GM18867 (cell line): ENCODE data around the gene HNRNPLL.
A peak's percentile ranks its signal among the peaks of the same experiment; 100 is the strongest.
"Not testable (repeated sequence)": the region's sequence is repeated elsewhere in the genome, so short reads cannot be mapped to it uniquely, and the experiment has no call there.

Experiments
- ATAC-seq: cut with Tn5 transposase; IDR thresholded peaks from one replicate; pipeline ENCODE4 v1.9.1; 2021; ENCODE audit warnings: mild to moderate bottlenecking, moderate library complexity; ENCODE audit not compliant: unreplicated experiment

Gene HNRNPLL

DNA sequence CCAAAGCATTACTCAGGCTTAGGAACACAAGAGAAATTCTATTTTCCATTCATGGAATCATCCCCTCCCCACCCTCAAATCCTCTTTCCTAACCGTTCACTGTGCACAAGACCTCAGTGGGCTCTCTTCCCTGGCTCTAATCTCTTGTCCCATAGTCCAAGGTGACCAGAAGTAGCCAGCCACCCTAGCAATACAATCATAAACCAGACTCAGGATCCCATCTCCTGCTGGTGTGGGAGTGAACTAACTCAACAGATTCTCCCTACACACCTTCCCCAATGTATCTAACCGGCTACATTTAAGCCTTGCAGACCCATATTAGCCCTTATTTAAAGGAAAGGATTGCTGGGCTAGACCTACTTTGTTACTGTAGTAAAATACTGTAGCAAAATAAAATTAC, 45.5 kb downstream of the HNRNPLL start:
- no peak for ATAC-seq

GRCh38 chr2:38556006-38556801, 46.5 kb downstream of the HNRNPLL start:
- no peak for ATAC-seq

GRCh38 chr2:38554973-38555595, 47.6 kb downstream of the HNRNPLL start:
- ATAC-seq, result no peak

GRCh38 chr2:38553554-38553953, 49.2 kb downstream of the HNRNPLL start:
- ATAC-seq, result no peak

DNA sequence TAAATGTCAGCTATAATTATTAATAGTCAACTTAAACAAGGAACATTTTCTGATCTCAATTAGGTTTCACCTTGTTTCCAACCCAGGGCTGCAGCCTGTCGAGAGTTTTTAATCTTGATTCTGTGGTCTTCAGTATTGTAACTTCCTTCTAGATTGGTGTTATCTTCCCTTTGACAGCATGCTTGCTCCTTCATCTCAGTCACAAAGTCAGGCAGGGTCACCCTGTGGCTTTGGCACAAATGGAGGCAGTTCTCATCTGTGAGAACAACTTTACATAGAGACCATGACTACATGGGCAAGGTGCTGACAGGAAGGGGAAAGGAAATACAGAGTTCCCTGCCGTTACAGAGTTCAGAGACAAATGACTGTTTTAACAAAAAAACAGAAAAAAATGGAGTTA, 50.5 kb downstream of the HNRNPLL start:
- no peak for ATAC-seq

GRCh38 chr2:38551746-38552145, 51.0 kb downstream of the HNRNPLL start:
- no peak for ATAC-seq

- ATAC-seq, result no peak
Observed at GRCh38 chr2:38551171-38551570, 51.6 kb downstream of the HNRNPLL start.

GRCh38 chr2:38549851-38550250, 52.9 kb downstream of the HNRNPLL start:
- no peak for ATAC-seq

GRCh38 chr2:38549071-38549704, 53.5 kb downstream of the HNRNPLL start:
- no peak for ATAC-seq

DNA sequence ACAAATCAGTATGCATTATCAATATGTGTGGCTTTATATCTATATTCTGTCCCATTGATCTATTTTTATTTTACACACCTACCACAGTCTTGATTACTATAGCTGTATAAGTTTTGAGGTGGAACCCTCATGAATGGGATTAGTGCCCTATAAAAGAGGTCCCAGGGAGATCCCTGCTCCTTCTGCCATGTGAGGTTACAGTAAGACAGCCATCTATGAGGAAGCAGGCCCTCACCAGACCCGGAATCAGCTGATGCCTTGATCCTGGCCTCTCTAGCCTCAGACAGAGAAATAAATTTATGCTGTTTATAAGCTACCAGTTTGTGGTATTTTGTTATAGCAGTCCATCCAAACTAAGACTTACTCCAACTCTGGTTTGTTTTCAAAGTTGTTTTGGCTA, 54.9 kb downstream of the HNRNPLL start:
- ATAC-seq, result no peak

DNA sequence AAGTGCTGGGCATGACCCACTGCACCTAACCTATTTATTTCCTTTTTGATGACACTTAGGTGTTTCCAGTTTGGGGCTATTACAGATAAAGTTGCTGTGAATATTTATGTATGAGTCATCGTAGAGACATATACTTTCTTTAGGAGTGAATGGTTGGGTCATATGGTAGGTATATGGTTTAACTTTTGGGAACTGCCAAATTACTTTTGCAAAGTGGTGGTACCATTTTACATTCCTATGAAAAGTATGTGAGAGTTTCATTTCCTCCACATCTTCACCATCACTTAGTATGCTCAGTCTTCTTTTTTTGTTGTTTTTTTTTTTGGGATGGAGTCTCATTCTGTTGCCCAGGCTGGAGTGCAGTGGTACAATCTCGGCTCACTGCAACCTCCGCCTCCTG, 56.1 kb downstream of the HNRNPLL start:
- no peak for ATAC-seq

DNA sequence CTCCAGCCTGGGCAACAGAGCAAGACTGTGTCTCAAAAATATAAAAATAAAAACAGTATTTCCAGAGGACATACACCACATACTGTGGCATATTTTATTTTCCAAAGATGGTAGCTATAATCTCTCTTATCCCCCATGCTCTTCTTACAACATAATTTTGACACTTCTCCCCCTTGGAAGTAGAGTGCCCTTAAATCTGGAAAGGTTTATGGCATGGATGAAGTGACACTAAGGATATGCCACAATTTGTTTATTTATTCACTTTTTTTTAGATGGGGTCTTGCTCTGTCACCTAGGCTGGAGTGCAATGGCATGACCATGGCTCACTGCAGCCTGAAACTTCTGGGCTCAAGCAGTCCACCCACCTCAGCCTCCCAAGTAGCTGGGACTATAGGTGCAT, 56.7 kb downstream of the HNRNPLL start:
- no peak for ATAC-seq

GRCh38 chr2:38542248-38542631, 60.5 kb downstream of the HNRNPLL start:
- ATAC-seq, result not testable (repeated sequence)

DNA sequence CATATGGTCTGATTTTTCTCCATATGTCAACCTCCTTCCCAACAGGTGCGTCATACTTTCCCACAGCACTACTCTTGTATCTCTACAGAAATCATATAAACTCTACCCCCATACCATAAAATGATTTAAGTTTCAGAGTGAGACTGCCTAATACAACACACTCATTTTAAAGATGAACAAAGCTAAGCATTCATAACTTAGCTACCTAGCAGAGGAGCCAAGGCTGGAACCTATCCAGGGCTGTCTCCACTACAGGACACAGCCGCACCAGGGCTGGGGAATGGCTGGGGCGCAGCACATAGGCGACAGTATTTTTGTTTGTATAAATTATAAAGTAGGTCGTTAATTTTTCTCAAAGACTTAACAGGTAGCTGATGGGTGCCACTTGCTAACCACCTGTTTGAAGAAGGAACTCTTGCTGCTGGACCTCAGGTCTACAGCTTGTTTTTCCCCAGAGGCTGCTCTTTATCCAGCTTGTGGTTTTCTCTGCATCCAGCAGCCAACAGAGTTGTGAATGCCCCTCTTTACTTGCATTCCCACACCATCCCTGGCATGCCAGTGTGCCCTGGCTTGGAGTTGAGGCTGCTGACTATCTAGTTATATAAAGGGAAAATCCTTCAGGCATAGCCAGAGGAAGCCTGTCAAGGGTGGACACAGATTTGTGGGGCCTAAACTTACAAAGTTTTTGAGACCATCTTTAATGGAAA, 62.0 kb downstream of the HNRNPLL start:
- ATAC-seq, result no peak

DNA sequence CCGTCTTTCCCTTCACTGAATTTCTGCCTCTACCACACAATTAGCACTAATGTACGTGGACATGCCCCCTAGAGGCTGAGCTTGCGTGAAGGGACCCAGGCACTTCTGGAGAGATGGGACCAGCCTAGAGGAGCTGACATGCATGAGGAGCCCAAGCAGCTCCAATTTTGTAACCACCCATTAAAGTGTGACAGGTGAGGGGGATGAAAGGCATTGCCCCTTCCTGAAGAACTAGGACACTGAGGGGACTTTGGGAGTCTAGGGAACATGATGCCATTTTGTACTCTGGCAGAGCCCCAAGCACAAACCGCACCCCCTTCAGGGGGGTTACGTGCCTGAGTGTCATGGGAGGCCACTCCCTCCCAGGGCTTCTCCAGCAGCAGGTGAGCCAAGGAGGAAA, 63.6 kb downstream of the HNRNPLL start:
- no peak for ATAC-seq

GRCh38 chr2:38537937-38538525, 64.7 kb downstream of the HNRNPLL start:
- ATAC-seq, result no peak

DNA sequence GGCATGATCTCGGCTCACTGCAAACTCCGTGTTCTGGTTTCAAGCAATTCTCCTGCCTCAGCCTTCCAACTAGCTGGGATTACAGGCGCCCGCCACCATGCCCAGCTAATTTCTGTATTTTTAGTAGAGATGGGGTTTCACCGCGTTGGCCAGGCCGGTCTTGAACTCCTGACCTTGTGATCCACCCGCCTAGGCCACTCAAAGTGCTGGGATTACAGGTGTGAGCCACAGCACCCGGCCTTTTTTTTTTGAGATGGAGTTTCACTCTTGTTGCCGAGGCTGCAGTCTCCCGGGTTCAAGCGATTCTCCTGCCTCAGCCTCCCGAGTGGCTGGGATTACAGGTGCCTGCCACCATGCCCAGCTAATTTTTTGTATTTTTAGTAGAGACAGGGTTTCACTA, 65.4 kb downstream of the HNRNPLL start:
- ATAC-seq, result not testable (repeated sequence)

DNA sequence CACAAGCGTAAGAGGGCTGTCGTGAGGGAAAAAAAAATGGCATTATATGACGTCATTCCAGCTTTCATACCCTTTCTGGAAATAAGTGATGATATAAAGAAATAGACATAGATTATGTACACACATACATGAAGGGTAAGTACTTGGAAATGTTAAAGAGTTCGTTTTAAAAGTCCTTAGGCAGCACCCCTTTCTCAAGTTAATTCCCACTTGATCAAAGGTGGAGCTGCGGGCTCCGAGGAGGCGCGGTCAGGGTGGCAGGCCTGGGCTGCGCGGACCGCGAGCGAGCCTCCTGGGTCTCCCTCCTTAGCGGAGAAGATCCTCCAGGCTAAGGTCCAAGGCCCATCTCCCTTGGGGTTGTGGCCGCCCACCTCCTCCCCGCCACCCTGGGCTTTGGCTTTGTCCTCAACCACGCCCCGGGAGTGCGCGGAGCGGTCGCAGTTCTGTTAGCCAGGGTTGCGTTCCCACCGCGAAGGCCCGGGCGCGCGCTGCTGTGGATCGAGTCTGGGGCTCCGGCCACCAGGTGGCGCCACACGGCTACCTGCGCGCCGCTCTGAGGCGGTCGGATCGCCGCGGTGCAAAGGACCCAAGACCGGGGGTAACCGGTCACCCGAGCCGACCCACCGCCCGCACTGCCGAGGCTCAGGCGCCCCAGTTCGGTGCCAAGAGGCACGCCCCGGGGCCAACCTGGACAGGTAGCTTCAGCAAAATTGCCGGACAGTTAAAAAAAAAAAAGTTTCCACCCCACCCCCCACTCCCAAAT, 66.8 kb downstream of the HNRNPLL start:
- peak; percentile 32 for ATAC-seq

DNA sequence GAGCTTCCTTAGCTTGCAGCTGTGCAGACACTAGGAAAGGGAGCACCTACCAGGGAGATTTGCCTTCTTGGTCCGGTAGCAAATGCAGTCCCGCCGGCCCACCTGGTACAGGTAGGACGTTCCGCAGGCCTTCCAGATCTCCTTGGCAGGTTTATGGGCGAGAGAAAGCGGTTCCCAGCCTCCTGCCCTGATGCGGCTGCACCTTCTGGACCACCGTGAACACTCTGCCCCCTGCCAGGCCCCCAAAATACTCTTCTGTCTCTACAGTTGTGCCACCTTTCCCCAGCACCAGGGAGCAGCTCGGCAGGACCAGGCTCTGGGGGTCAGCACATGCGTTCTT, 67.4 kb downstream of the HNRNPLL start:
- no peak for ATAC-seq

- ATAC-seq, result no peak
Observed at GRCh38 chr2:38534746-38535403, 67.9 kb downstream of the HNRNPLL start.
